WTC11 (cell line): ENCODE measurements around the gene PCDHA8.

Experiments used
- AFF4 ChIP-seq: sonication (generic); formaldehyde crosslinking; IDR thresholded peaks from 2 replicates; pipeline ENCODE4 v1.8.1; 2023; ENCODE audit warnings: mild to moderate bottlenecking, missing genetic modification reagents, borderline replicate concordance
- CREB1 ChIP-seq: sonication (generic); formaldehyde crosslinking; IDR thresholded peaks from 2 replicates; pipeline ENCODE4 v1.8.0; 2023; ENCODE audit warnings: mild to moderate bottlenecking, missing genetic modification reagents
- CTCF ChIP-seq: fragments of 200-600 bp; IDR thresholded peaks from 2 replicates; pipeline ENCODE4 v1.8.0; 2022; ENCODE audit warnings: antibody characterized with exemption
- ELF4 ChIP-seq: sonication (generic); formaldehyde crosslinking; IDR thresholded peaks from 2 replicates; pipeline ENCODE4 v1.8.1; 2022; ENCODE audit warnings: low read depth, mild to moderate bottlenecking, moderate library complexity, missing genetic modification reagents
- HMGXB4 ChIP-seq: sonication (generic); formaldehyde crosslinking; IDR thresholded peaks from 2 replicates; pipeline ENCODE4 v1.8.1; 2023; ENCODE audit warnings: mild to moderate bottlenecking, moderate library complexity, missing genetic modification reagents
- MYBL2 ChIP-seq: sonication (generic); formaldehyde crosslinking; IDR thresholded peaks from 2 replicates; pipeline ENCODE4 v1.8.1; 2023; ENCODE audit warnings: mild to moderate bottlenecking, moderate library complexity, missing genetic modification reagents
- OVOL2 ChIP-seq: fragments of 250-450 bp; sonication (Bioruptor Pico); IDR thresholded peaks from 2 replicates; pipeline ENCODE4 v1.9.0; 2021; ENCODE audit warnings: mild to moderate bottlenecking, borderline replicate concordance
- SP1 ChIP-seq: sonication (generic); formaldehyde crosslinking; conservative IDR thresholded peaks from 2 replicates; pipeline ENCODE4 v1.8.1; 2022; ENCODE audit warnings: missing genetic modification reagents
- TEAD1 ChIP-seq: sonication (generic); formaldehyde crosslinking; IDR thresholded peaks from 2 replicates; pipeline ENCODE4 v1.8.0; 2022; ENCODE audit warnings: mild to moderate bottlenecking, missing genetic modification reagents
- ZNF281 ChIP-seq: sonication (generic); formaldehyde crosslinking; IDR thresholded peaks from 2 replicates; pipeline ENCODE4 v1.8.0; 2023; ENCODE audit warnings: mild to moderate bottlenecking, missing genetic modification reagents
- ZNF317 ChIP-seq: sonication (generic); formaldehyde crosslinking; IDR thresholded peaks from 2 replicates; pipeline ENCODE4 v1.8.1; 2023; ENCODE audit warnings: low read depth, mild to moderate bottlenecking, moderate library complexity, missing genetic modification reagents, borderline replicate concordance
- ZNF423 ChIP-seq: fragments of 250-450 bp; sonication (Bioruptor Pico); IDR thresholded peaks from 2 replicates; pipeline ENCODE4 v2.1.2; 2022; ENCODE audit warnings: mild to moderate bottlenecking, moderate library complexity

GRCh38 chr5:140796718-140797095 is 44.3 kb upstream of the PCDHA8 start:
- TF ChIP-seq CTCF: no peak
- TF ChIP-seq SP1 (CRISPR knock-in tag): no peak
- TF ChIP-seq ELF4 (CRISPR knock-in tag): no peak
- TF ChIP-seq HMGXB4 (CRISPR knock-in tag): no peak
- no peak for TF ChIP-seq TEAD1
- no peak for TF ChIP-seq ZNF317
- TF ChIP-seq ZNF423 (CRISPR knock-in tag): no peak
- no peak for TF ChIP-seq MYBL2 (CRISPR knock-in tag)
- no peak for TF ChIP-seq ZNF281 (CRISPR knock-in tag)
- no peak for TF ChIP-seq AFF4 (CRISPR knock-in tag)
- TF ChIP-seq OVOL2 (CRISPR knock-in tag): no peak
- no peak for TF ChIP-seq CREB1
